MCF 10A (cell line): ENCODE measurements around the gene GAMT. TPM values are rescaled to one million over a fixed set of nuclear protein-coding genes. Genes with fewer than 3 reads are reported as not detected.

Experiments
- BruUV-seq: library from RNA; stranded (reverse); fragments of 400-500 nt; replicated peaks from 2 replicates; lab custom pipeline; 2021; lab: Mats Ljungman, UMichigan
- CTCF ChIA-PET: fragments of 300-600 bp; sonication (Branson Sonifier 250); formaldehyde crosslinking; extraction: SDS; loops from one replicate; lab custom pipeline; 2021; ENCODE audit warnings: antibody characterized with exemption, inconsistent platforms; lab: Yijun Ruan, JAX
- POLR2A ChIA-PET: fragments of 300-600, 350-650 bp; sonication (Branson Sonifier 250); formaldehyde crosslinking; extraction: SDS; loops from one replicate; lab custom pipeline; 2020; ENCODE audit warnings: antibody characterized with exemption, inconsistent platforms; lab: Yijun Ruan, JAX
- DNase-seq: peaks from one replicate; pipeline ENCODE4 v3.0.0-alpha.2; 2018; ENCODE audit not compliant: unreplicated experiment
- H3K27ac Mint-ChIP-seq: one replicate; pipeline ENCODE4 v1.8.0; 2022; ENCODE audit warnings: mild to moderate bottlenecking, low read depth, mixed read lengths; ENCODE audit not compliant: unreplicated experiment
- H3K27me3 Mint-ChIP-seq: one replicate; pipeline ENCODE4 v1.8.0; 2022; ENCODE audit warnings: mixed read lengths; ENCODE audit not compliant: insufficient read depth, unreplicated experiment
- H3K36me3 Mint-ChIP-seq: one replicate; pipeline ENCODE4 v1.8.0; 2022; ENCODE audit warnings: mild to moderate bottlenecking, moderate library complexity, mixed read lengths; ENCODE audit not compliant: insufficient read depth, unreplicated experiment
- H3K4me1 Mint-ChIP-seq: one replicate; pipeline ENCODE4 v1.8.0; 2022; ENCODE audit warnings: mixed read lengths; ENCODE audit not compliant: insufficient read depth, unreplicated experiment
- H3K4me3 Mint-ChIP-seq: one replicate; pipeline ENCODE4 v1.8.0; 2022; ENCODE audit warnings: mild to moderate bottlenecking, moderate library complexity, mixed read lengths; ENCODE audit not compliant: unreplicated experiment
- H3K9me3 Mint-ChIP-seq: one replicate; pipeline ENCODE4 v1.8.0; 2022; ENCODE audit warnings: mixed read lengths; ENCODE audit not compliant: unreplicated experiment
- CTCF ChIP-seq: fragments of 200-600 bp; IDR thresholded peaks from one replicate; pipeline ENCODE4 v1.8.0; 2022; ENCODE audit warnings: antibody characterized with exemption, mild to moderate bottlenecking; ENCODE audit not compliant: unreplicated experiment
- intact Hi-C: fragments of 100-400 bp; cut with micrococcal nuclease; formaldehyde crosslinking; loops from 2 replicates; pipeline ENCODE4 v1.14.1; 2022
- total RNA-seq: library from RNA; stranded (reverse); gene quantifications from 2 replicates; pipeline ENCODE4 v1.2.3, GENCODE V29; 2022

Gene GAMT
- total RNA-seq, 1 experiment from 2014 or later: 7.0 TPM

DNA sequence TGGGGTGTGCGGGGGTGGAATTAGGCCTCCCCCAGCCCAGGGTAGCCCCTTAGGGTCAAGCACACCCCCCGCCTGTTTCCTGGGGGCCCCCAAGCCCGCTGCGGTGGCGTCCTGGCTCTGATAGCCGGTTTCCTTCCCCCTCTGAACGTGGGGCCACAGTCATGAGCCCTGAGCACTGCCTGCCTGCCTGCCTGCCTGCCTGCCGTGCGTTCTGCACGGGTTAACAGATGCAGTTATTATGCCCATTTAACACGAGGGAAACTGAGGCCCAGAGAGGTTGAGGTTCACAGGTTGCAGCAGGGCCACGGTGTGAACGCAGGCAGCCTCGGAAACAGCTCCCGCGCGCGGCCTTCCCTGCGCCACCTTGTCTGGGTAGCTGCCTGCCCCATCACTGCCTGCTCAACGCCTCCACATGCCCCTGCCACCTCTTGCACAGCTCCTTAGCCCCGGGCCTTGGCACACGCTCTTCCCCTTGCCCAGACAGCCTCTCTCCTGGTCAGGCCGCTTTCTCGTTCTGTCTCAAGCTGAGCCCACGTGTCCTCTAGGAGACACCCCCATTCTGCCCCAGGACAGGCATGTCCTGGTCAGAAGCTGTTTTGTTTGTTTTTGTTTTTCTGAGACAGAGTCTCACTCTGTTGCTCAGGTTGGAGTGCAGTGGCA, 1.2 kb upstream of the GAMT start:
- no peaks in the 10 kb centered on the region for H3K9me3 Mint-ChIP-seq
- H3K4me3 Mint-ChIP-seq: peak overlapping the region; percentile 37
- POLR2A ChIA-PET: interaction anchor here (0.5 to 1.8 kb wide), 12 partner anchors 8 to 257 kb away, joined by 3 to 9 read pairs (median 4); partner anchors contain the start of genes CIRBP, FAM174C and NDUFS7
- H3K4me1 Mint-ChIP-seq: peaks cover 11% of the 10 kb centered on the region
- no peaks in the 10 kb centered on the region for H3K36me3 Mint-ChIP-seq
- DNase-seq: peak; percentile 86
- no TSS peak for BruUV-seq
- intact Hi-C loops: no loop called here
- CTCF ChIA-PET: interaction anchor here (0.6 to 0.9 kb wide), 7 partner anchors 13 to 177 kb away, joined by 3 to 4 read pairs (median 3); no protein-coding TSS in a partner anchor
- H3K27me3 Mint-ChIP-seq: no peaks in the 10 kb centered on the region
- no peak for TF ChIP-seq CTCF
- peak overlapping the region; percentile 17 for H3K27ac Mint-ChIP-seq

- H3K27ac Mint-ChIP-seq: no peak overlapping the region
- CTCF ChIA-PET: no interaction called here
- no peaks in the 10 kb centered on the region for H3K27me3 Mint-ChIP-seq
- POLR2A ChIA-PET: interaction anchor here (0.5 to 1.4 kb wide), 2 partner anchors 149 to 257 kb away, joined by 3 read pairs; no protein-coding TSS in a partner anchor
- DNase-seq: no peak
- H3K9me3 Mint-ChIP-seq: no peaks in the 10 kb centered on the region
- TF ChIP-seq CTCF: no peak
- intact Hi-C loops: no loop called here
- no TSS peak for BruUV-seq
- peaks cover 11% of the 10 kb centered on the region for H3K4me1 Mint-ChIP-seq
- no peak overlapping the region for H3K4me3 Mint-ChIP-seq
- H3K36me3 Mint-ChIP-seq: no peaks in the 10 kb centered on the region
These were observed 511 bp upstream of the GAMT start for GRCh38 chr19:1401889-1402217.

GRCh38 chr19:1400281-1401137, 833 bp downstream of the GAMT start:
- intact Hi-C loops: no loop called here
- no TSS peak for BruUV-seq
- no peak overlapping the region for H3K27ac Mint-ChIP-seq
- CTCF ChIA-PET: no interaction called here
- peak overlapping the region; percentile 21 for H3K4me3 Mint-ChIP-seq
- POLR2A ChIA-PET: interaction anchor here (0.9 kb wide), 1 partner anchor 16 kb away, joined by 3 read pairs; no protein-coding TSS in a partner anchor
- no peaks in the 10 kb centered on the region for H3K9me3 Mint-ChIP-seq
- TF ChIP-seq CTCF: no peak
- peak; percentile 35 for DNase-seq
- no peaks in the 10 kb centered on the region for H3K27me3 Mint-ChIP-seq
- H3K4me1 Mint-ChIP-seq: peaks cover 11% of the 10 kb centered on the region
- no peaks in the 10 kb centered on the region for H3K36me3 Mint-ChIP-seq

- Mint-ChIP-seq H3K9me3 (no peaks in the 10 kb centered on the region), H3K4me1 (peaks cover 11% of the 10 kb centered on the region), H3K27ac (no peak overlapping the region), H3K4me3 (no peak overlapping the region), H3K27me3 (no peaks in the 10 kb centered on the region), H3K36me3 (no peaks in the 10 kb centered on the region)
- no TSS peak for BruUV-seq
- CTCF ChIA-PET: interaction anchor here (0.6 to 0.7 kb wide), 2 partner anchors 198 to 697 kb away, joined by 3 to 5 read pairs; no protein-coding TSS in a partner anchor
- POLR2A ChIA-PET: no interaction called here
- no peak for TF ChIP-seq CTCF
- intact Hi-C loops: no loop called here
- no peak for DNase-seq
These were observed 1.6 kb downstream of the GAMT start for GRCh38 chr19:1399745-1400144.
